D721Med (cell line): Measurements from ENCODE around the gene ZFYVE28.
"Not testable (repeated sequence)": the region's sequence is repeated elsewhere in the genome, so short reads cannot be mapped to it uniquely, and the experiment has no call there.

Experiments
- DNase-seq: peaks from one replicate; pipeline ENCODE4 v3.0.0; 2011; ENCODE audit warnings: low spot score; ENCODE audit not compliant: insufficient read length
- FAIRE-seq: peaks from 2 replicates; lab custom pipeline; 2011; peaks lifted over from hg19 to GRCh38; lab: Jason Lieb, UNC
- CTCF ChIP-seq: IDR thresholded peaks from 2 replicates; pipeline ENCODE4 v1.5.1; 2012; ENCODE audit warnings: mild to moderate bottlenecking, control low read depth; ENCODE audit not compliant: insufficient read depth; ENCODE audit errors: missing control alignments

Gene ZFYVE28

GRCh38 chr4:2275546-2276251 lies 142.7 kb downstream of the ZFYVE28 start:
- no peak for DNase-seq
- no peak for FAIRE-seq
- TF ChIP-seq CTCF: no peak

- not testable (repeated sequence) for DNase-seq, FAIRE-seq
Observed at GRCh38 chr4:2275044-2275397, 143.4 kb downstream of the ZFYVE28 start.

- DNase-seq: no peak
- no peak for FAIRE-seq
- no peak for TF ChIP-seq CTCF
Observed at GRCh38 chr4:2274320-2275043, 144.0 kb downstream of the ZFYVE28 start.

- TF ChIP-seq CTCF: no peak
- no peak for FAIRE-seq
- no peak for DNase-seq
Observed at GRCh38 chr4:2273657-2274319, 144.7 kb downstream of the ZFYVE28 start.

GRCh38 chr4:2273221-2273620 lies 145.2 kb downstream of the ZFYVE28 start:
- FAIRE-seq (no peak), DNase-seq (no peak)
- no peak for TF ChIP-seq CTCF

- TF ChIP-seq CTCF: no peak
- DNase-seq: no peak
- FAIRE-seq: no peak
Observed at GRCh38 chr4:2272828-2273120, 145.7 kb downstream of the ZFYVE28 start.

GRCh38 chr4:2272026-2272827 lies 146.2 kb downstream of the ZFYVE28 start:
- no peak for TF ChIP-seq CTCF
- FAIRE-seq (no peak), DNase-seq (no peak)
